GM12891 (cell line): Measurements from ENCODE around the gene DBN1.

Experiments used
- POLR2A ChIP-seq: IDR thresholded peaks from 2 replicates; pipeline ENCODE4 v1.6.1; 2011; ENCODE audit warnings: low read depth, low read length, control low read depth
- POLR2AphosphoS5 ChIP-seq: IDR thresholded peaks from 2 replicates; pipeline ENCODE4 v1.6.1; 2011; ENCODE audit warnings: low read depth, low read length, control low read depth

DNA sequence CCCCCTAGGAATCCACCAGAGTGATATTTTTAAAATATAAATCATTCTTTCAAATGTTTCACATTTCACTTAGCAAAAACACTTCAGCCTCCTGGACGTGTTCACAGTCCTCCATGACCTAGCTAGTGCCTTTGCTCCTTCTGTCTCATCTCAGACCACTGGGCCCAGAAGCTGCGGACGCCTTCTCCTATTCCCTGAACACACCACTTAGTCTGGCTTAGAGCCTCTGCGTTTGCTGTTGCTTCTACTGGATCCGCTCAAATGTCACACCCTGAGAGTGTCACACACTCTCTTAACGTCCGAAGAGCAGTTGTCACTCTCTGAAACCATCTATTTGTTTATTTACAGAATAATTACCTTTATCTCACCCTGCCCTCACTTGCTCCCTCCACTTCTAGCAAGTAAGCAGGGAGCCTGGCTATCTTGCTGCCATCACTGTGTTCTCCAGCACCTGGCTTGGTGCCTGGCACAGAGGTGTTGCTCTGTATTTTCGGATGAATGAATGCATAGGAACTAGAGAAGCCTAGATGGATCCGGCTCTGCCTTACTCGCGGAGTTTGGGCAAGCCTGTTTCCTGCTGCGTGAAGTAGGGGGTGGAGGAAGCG, 48.1 kb downstream of the DBN1 start:
- no peak for TF ChIP-seq POLR2AphosphoS5
- no peak for TF ChIP-seq POLR2A
